GM18907 (cell line): Measurements from ENCODE around the gene DOK3.
"Not testable (repeated sequence)": the region's sequence is repeated elsewhere in the genome, so short reads cannot be mapped to it uniquely, and the experiment has no call there.

ENCODE experiments used
- ATAC-seq: cut with Tn5 transposase; IDR thresholded peaks from one replicate; pipeline ENCODE4 v1.9.1; 2021; ENCODE audit warnings: mild to moderate bottlenecking, moderate library complexity; ENCODE audit not compliant: unreplicated experiment

DOK3 gene

GRCh38 chr5:177498013-177498787 lies 11.4 kb downstream of the DOK3 start:
- ATAC-seq, result peak; percentile 6

GRCh38 chr5:177497292-177498012 lies 12.2 kb downstream of the DOK3 start, which contains the start of gene PDLIM7:
PDLIM7 (minus strand) TSS chr5:177497604; CDS start chr5:177496512, 1,092 bp downstream.
- ATAC-seq, result peak; percentile 73

- no peak for ATAC-seq
Observed at GRCh38 chr5:177496727-177497291, 12.8 kb downstream of the DOK3 start.

GRCh38 chr5:177496070-177496726 lies 13.4 kb downstream of the DOK3 start:
- ATAC-seq, result no peak

DNA sequence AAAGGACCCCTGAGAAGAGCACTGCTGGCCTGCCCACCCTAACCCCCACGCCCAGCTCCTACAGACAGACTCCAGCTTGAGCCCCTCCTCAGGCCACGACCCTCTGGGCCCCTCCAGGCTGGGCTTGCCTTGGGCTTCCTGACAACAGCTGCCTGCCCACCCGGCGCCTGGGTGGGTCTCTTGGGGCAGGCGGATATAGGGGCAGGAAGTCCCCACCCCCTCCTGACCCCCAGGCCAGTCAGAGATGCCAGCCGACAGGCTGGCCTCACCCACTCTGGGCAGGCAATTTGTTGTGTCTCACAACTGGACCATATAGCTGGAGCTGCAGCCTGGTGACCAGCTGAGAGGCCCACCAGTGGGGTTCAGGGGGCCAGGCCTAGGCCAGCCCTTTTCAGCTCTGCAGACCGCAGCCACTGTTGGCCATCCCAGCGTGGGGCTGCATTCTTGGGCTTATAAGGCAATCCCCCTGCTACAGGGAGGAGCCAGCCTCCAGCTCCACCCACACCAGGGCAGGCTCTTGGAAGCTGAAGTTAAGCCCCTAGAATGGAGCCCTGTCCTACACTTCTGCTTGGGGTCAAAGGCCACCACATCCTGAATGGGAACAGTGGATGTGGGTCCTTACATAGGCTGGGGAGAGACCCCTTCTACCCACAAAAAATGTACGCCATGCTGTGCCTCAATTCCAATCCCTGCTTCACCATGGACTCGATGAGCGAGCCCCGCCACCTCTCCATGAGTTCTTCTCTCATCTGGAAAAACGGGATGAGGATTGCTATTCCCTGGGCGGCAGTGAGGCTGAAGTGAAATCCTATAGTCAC lies 14.2 kb downstream of the DOK3 start:
- no peak for ATAC-seq

- no peak for ATAC-seq
Observed at GRCh38 chr5:177494346-177495195, 15.1 kb downstream of the DOK3 start.

GRCh38 chr5:177493795-177494345 lies 15.8 kb downstream of the DOK3 start:
- no peak for ATAC-seq

DNA sequence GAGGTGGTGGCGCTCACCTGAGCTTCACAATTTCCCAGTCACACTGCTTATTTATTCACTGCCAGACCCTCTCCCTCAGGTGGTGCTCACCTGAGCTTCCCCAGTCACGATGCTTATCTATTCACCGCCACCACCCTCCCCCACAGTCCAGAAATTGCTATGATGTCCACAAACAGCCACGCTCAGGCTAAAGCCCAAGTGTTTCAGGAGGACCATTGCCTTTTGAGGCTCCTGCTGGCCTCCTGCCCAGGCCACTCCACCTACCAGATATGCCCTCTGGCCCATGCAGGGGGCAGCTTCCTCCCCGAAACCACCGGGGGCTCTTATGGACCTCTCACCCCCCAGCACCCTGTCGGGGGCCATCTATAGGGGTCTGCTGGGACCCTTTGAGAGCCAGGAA lies 16.8 kb downstream of the DOK3 start:
- no peak for ATAC-seq

- ATAC-seq, result no peak
Observed at GRCh38 chr5:177491983-177492746, 17.5 kb downstream of the DOK3 start.

- no peak for ATAC-seq
Observed at GRCh38 chr5:177491429-177491945, 18.1 kb downstream of the DOK3 start.

GRCh38 chr5:177490992-177491391 lies 18.6 kb downstream of the DOK3 start:
- ATAC-seq, result no peak

DNA sequence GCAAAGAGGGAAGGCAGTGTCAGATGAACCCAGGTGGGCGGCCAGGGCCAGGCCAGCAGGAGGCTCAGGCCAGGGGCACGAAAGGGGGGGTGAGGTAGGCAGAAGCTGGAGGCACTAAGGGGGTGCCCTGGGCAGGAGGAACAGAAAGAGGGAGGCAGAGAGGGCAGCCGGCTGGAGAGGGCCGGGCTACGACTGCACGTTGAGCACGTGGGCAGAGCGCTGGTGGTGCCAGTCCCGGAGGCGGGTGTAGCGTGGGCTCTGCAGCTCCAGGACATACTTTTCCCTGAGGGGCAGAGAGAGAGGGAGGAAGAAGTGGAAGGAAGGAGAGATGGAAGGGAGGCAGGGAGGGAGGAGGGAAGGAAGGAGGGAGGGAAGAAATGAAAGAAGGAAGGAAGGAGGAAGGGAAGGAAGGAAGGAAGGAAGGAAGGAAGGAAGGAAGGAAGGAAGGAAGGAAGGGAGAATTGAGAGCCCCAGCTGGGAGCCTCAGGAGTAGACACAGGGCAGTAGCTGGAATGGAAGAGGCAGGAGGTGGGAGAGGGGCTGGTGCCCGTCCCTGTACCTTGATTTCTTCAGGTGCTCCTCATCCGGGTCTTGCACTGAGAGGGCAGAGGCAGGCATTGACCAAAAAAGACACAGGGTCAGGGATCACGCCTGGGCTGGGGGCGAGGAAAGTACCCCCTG lies 19.2 kb downstream of the DOK3 start:
- ATAC-seq, result no peak

GRCh38 chr5:177489119-177489716 lies 20.4 kb downstream of the DOK3 start:
- ATAC-seq, result no peak

DNA sequence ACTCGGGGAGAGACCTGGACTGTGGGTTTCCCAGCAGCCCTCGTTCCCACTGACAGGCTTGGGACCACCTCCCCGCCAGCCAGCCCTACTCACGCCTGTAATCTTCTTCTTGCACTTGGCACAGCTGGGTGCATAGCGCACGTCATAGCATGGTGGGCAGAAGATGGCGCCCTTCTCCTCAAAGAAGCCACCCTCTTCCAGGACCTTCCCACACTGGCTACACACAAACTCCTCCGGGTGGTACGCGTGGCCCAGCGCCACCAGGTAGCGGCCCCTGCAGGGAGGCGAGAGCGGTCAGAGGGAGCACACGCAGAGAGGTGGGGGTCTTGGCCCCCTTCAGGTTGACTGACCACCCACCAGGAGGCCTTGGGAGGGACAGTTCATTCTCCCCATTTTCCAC lies 21.7 kb downstream of the DOK3 start:
- ATAC-seq, result no peak

- no peak for ATAC-seq
Observed at GRCh38 chr5:177487144-177487543, 22.5 kb downstream of the DOK3 start.

GRCh38 chr5:177486256-177486655 lies 23.4 kb downstream of the DOK3 start:
- no peak for ATAC-seq

DNA sequence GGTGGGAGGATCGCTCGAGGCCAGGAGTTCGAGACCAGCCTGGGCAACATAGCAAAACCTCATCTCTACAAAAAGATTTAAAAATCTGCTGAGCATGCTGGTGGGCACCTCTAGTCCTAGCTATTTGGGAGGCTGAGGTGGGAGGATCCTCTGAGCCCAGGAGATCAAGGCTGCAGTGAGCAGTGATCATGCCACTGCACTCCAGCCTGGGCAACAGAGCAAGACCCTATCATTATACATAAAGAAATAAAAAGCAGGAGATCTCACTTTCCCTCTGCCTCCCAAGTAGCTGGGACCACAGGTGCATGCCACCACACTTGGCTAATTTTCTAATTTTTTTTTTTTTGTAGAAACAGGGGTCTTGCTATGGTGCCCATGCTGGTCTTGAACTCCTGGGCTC lies 23.9 kb downstream of the DOK3 start:
- not testable (repeated sequence) for ATAC-seq
